K562 (cell line): ENCODE results near the gene SCAMP5. TPM values are rescaled to one million over a fixed set of nuclear protein-coding genes. Genes with fewer than 3 reads are reported as not detected.
A peak's percentile ranks its signal among the peaks of the same experiment; 100 is the strongest.

ENCODE experiments used
- BACH1 ChIP-seq: fragments of 200-800 bp; sonication (Bioruptor generic); IDR thresholded peaks from 2 replicates; pipeline ENCODE4 v1.6.1; 2016; ENCODE audit warnings: missing genetic modification characterization, missing compliant biosample characterization
- CBX1 ChIP-seq: sonication (generic); IDR thresholded peaks from 2 replicates; pipeline ENCODE4 v1.6.1; 2016; ENCODE audit warnings: antibody characterized with exemption, low read depth, mild to moderate bottlenecking
- CEBPB ChIP-seq: fragments of 450-650 bp; IDR thresholded peaks from 2 replicates; pipeline ENCODE4 v1.6.1; 2016; ENCODE audit warnings: missing genetic modification characterization, missing compliant biosample characterization
- HNRNPL ChIP-seq: fragments of 200-400 bp; formaldehyde crosslinking; IDR thresholded peaks from 2 replicates; pipeline ENCODE4 v1.6.1; 2017; ENCODE audit warnings: low read depth, mild to moderate bottlenecking, low read length
- HOMEZ ChIP-seq: fragments of 250-450 bp; sonication (Bioruptor Pico); IDR thresholded peaks from 2 replicates; pipeline ENCODE4 v1.4.0; 2020; ENCODE audit warnings: mild to moderate bottlenecking, moderate library complexity
- KLF6 ChIP-seq: fragments of 250-450 bp; sonication (Bioruptor Pico); IDR thresholded peaks from 2 replicates; pipeline ENCODE4 v1.4.0; 2020; ENCODE audit warnings: mild to moderate bottlenecking, moderate library complexity, borderline replicate concordance
- RFX7 ChIP-seq: fragments of 250-450 bp; sonication (Bioruptor Pico); IDR thresholded peaks from 2 replicates; pipeline ENCODE4 v1.5.1; 2021; ENCODE audit warnings: mild to moderate bottlenecking
- RHOXF2B ChIP-seq: fragments of 250-450 bp; sonication (Bioruptor Pico); conservative IDR thresholded peaks from 2 replicates; pipeline ENCODE4 v1.5.1; 2021
- SAFB ChIP-seq: fragments of 200-400 bp; formaldehyde crosslinking; IDR thresholded peaks from 2 replicates; pipeline ENCODE4 v1.6.1; 2017; ENCODE audit warnings: low read depth, low read length, borderline replicate concordance
- SIN3A ChIP-seq, 2 experiments: fragments of 150-350 bp in 1 of 2; IDR thresholded peaks; 2 replicates each; pipeline ENCODE4 v1.6.1; 2011 to 2016; ENCODE audit warnings: borderline replicate concordance in 2 of 2, low read depth in 2 of 2, low read length in 2 of 2, mild to moderate bottlenecking in 2 of 2, moderate library complexity in 2 of 2; ENCODE audit not compliant: control insufficient read depth in 1 of 2
- SMARCC2 ChIP-seq: fragments of 450-650 bp; IDR thresholded peaks from 2 replicates; pipeline ENCODE4 v1.6.1; 2017; ENCODE audit warnings: antibody characterized with exemption, moderate library complexity, mild to moderate bottlenecking, low read depth
- SUPT5H ChIP-seq: fragments of 450-650 bp; IDR thresholded peaks from 2 replicates; pipeline ENCODE4 v1.6.1; 2016
- TEAD2 ChIP-seq: fragments of 450-650 bp; IDR thresholded peaks from 2 replicates; pipeline ENCODE4 v1.6.1; 2016; ENCODE audit warnings: missing genetic modification characterization, control low read depth, missing compliant biosample characterization
- ZBTB1 ChIP-seq: sonication (generic); formaldehyde crosslinking; IDR thresholded peaks from 2 replicates; pipeline ENCODE4 v1.8.1; 2023; ENCODE audit warnings: missing genetic modification reagents, low read depth, mild to moderate bottlenecking, borderline replicate concordance
- ZNF551 ChIP-seq: fragments of 250-450 bp; sonication (Bioruptor Pico); IDR thresholded peaks from 2 replicates; pipeline ENCODE4 v1.5.0; 2021; ENCODE audit warnings: mild to moderate bottlenecking, moderate library complexity
- ZNF764 ChIP-seq: fragments of 250-450 bp; sonication (Bioruptor Pico); IDR thresholded peaks from 2 replicates; pipeline ENCODE4 v1.4.0; 2020; ENCODE audit warnings: low read depth, mild to moderate bottlenecking, moderate library complexity
- polyA plus RNA-seq, 8 experiments: library from polyadenylated mRNA; depleted of rRNA in 4 of 8; stranded (reverse) in 5 of 8; unstranded in 3 of 8; fragments of >200 nt; fragmentation: Nextera tagmentation in 2 of 8; fragmentation: Illumina TruSeq in 1 of 8; extraction: Ambion mirVana in 2 of 8; extraction: Trizol in 1 of 8; gene quantifications; 2 replicates each; pipeline versions ENCODE4 v1.2.1 to v1.2.3, GENCODE V29; 2011 to 2014; ENCODE audit warnings: inconsistent platforms in 1 of 8, missing spikeins in 1 of 8
- total RNA-seq, 7 experiments: library from RNA; depleted of rRNA in 6 of 7; stranded (reverse); fragments of >200 nt in 6 of 7; fragmentation: Illumina TruSeq in 2 of 7; extraction: Trizol in 2 of 7; gene quantifications; 2 replicates each; pipeline versions ENCODE4 v1.2.1 to v1.2.3, GENCODE V29; 2011 to 2021; ENCODE audit warnings: low replicate concordance in 1 of 7
- TF ChIP-seq, protein P1 (sequence below): fragments of 450-650 bp; IDR thresholded peaks from 2 replicates; pipeline ENCODE4 v1.6.1; 2018; ENCODE audit not compliant: partially characterized antibody
- TF ChIP-seq, protein P2 (sequence below): fragments of 200-400 bp; formaldehyde crosslinking; IDR thresholded peaks from 2 replicates; pipeline ENCODE4 v1.6.1; 2017; ENCODE audit warnings: mild to moderate bottlenecking, low read depth, low read length, moderate library complexity
- TF ChIP-seq, protein P3 (sequence below): sonication (generic); formaldehyde crosslinking; IDR thresholded peaks from 2 replicates; pipeline ENCODE4 v1.8.1; 2022; ENCODE audit warnings: missing genetic modification reagents

Gene SCAMP5
- total and polyA plus RNA-seq, 9 of the 15 experiments (the other 6 are each of a cell fraction or from before 2014, with no cell fraction given): 0.09 to 0.29 (median 0.19) TPM; not detected in 5

DNA sequence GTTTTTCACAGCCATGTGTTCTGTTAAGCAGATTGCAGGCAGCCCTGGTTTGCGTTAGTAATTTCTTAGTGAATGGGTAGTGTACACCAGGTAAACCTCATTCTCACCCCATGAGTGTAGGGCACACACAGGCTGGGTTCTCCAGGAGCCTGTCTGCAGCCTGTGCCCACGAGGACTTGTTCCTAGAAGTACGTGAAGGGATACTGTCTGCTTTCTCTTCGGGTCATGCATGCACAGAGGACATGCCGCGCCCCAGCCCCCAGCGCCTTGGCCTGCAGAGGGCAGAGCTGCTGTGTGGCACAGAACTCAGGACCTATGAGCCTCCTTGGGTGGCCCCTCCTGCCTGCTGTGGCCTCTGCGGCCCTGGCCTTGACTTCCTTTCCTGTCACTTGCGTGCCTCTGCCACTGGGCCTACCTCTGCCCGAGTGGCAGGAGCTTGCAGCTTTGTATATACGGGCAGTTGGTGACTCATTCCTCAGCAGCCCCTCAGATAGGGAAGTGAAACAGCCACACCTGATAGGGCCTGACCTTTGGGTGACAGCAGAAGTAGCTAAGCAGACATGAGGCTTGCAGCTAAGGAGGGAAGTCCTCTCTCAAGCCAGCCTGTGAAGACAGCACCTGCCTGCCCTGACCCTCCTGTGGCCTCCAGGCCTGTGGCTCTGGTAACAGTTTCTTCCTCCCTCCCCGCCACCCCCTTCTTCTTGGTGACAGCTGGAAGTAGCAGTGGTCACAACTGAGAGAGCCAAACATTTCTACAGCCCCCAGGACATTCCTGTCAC lies 47.6 kb downstream of the SCAMP5 start (continued):
- TF ChIP-seq, protein P1, sequence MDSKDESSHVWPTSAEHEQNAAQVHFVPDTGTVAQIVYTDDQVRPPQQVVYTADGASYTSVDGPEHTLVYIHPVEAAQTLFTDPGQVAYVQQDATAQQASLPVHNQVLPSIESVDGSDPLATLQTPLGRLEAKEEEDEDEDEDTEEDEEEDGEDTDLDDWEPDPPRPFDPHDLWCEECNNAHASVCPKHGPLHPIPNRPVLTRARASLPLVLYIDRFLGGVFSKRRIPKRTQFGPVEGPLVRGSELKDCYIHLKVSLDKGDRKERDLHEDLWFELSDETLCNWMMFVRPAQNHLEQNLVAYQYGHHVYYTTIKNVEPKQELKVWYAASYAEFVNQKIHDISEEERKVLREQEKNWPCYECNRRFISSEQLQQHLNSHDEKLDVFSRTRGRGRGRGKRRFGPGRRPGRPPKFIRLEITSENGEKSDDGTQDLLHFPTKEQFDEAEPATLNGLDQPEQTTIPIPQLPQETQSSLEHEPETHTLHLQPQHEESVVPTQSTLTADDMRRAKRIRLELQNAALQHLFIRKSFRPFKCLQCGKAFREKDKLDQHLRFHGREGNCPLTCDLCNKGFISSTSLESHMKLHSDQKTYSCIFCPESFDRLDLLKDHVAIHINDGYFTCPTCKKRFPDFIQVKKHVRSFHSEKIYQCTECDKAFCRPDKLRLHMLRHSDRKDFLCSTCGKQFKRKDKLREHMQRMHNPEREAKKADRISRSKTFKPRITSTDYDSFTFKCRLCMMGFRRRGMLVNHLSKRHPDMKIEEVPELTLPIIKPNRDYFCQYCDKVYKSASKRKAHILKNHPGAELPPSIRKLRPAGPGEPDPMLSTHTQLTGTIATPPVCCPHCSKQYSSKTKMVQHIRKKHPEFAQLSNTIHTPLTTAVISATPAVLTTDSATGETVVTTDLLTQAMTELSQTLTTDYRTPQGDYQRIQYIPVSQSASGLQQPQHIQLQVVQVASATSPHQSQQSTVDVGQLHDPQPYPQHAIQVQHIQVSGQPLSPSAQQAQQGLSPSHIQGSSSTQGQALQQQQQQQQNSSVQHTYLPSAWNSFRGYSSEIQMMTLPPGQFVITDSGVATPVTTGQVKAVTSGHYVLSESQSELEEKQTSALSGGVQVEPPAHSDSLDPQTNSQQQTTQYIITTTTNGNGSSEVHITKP: no peak
- TF ChIP-seq KLF6 (CRISPR knock-in tag) (0 out of 2 replicates have a peak, but pooled peaks have one; percentile 53), ZBTB1 (CRISPR knock-in tag) (no peak), RHOXF2B (CRISPR knock-in tag) (no peak), SAFB (no peak), TEAD2 (tag) (no peak), RFX7 (CRISPR knock-in tag) (no peak), HOMEZ (CRISPR knock-in tag) (no peak), ZNF551 (CRISPR knock-in tag) (no peak), HNRNPL (peak; percentile 73; the same call in 1 of the 2 replicates), ZNF764 (CRISPR knock-in tag) (no peak), SMARCC2 (0 out of 2 replicates have a peak, but pooled peaks have one; percentile 22), CEBPB (tag) (no peak), BACH1 (tag) (no peak), SUPT5H (no peak), CBX1 (no peak), SIN3A (IDR thresholded peaks at IDR 0.05; ENCODE audit: borderline replicate concordance in 2 of 2, control insufficient read depth in 1 of 2, low read depth in 2 of 2, low read length in 2 of 2) (no peak; a peak in 1 of 4 replicates)
- TF ChIP-seq, protein P2, sequence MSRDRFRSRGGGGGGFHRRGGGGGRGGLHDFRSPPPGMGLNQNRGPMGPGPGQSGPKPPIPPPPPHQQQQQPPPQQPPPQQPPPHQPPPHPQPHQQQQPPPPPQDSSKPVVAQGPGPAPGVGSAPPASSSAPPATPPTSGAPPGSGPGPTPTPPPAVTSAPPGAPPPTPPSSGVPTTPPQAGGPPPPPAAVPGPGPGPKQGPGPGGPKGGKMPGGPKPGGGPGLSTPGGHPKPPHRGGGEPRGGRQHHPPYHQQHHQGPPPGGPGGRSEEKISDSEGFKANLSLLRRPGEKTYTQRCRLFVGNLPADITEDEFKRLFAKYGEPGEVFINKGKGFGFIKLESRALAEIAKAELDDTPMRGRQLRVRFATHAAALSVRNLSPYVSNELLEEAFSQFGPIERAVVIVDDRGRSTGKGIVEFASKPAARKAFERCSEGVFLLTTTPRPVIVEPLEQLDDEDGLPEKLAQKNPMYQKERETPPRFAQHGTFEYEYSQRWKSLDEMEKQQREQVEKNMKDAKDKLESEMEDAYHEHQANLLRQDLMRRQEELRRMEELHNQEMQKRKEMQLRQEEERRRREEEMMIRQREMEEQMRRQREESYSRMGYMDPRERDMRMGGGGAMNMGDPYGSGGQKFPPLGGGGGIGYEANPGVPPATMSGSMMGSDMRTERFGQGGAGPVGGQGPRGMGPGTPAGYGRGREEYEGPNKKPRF: no peak
- TF ChIP-seq, protein P3, sequence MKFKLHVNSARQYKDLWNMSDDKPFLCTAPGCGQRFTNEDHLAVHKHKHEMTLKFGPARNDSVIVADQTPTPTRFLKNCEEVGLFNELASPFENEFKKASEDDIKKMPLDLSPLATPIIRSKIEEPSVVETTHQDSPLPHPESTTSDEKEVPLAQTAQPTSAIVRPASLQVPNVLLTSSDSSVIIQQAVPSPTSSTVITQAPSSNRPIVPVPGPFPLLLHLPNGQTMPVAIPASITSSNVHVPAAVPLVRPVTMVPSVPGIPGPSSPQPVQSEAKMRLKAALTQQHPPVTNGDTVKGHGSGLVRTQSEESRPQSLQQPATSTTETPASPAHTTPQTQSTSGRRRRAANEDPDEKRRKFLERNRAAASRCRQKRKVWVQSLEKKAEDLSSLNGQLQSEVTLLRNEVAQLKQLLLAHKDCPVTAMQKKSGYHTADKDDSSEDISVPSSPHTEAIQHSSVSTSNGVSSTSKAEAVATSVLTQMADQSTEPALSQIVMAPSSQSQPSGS (CRISPR knock-in tag): no peak
